Measurements from ENCODE around the gene KLHL40. TPM values are rescaled to one million over a fixed set of nuclear protein-coding genes. Genes with fewer than 3 reads are reported as not detected.

KLHL40 gene
- total and polyA plus RNA-seq, 3 experiments from 2014 or later, result not detected

DNA sequence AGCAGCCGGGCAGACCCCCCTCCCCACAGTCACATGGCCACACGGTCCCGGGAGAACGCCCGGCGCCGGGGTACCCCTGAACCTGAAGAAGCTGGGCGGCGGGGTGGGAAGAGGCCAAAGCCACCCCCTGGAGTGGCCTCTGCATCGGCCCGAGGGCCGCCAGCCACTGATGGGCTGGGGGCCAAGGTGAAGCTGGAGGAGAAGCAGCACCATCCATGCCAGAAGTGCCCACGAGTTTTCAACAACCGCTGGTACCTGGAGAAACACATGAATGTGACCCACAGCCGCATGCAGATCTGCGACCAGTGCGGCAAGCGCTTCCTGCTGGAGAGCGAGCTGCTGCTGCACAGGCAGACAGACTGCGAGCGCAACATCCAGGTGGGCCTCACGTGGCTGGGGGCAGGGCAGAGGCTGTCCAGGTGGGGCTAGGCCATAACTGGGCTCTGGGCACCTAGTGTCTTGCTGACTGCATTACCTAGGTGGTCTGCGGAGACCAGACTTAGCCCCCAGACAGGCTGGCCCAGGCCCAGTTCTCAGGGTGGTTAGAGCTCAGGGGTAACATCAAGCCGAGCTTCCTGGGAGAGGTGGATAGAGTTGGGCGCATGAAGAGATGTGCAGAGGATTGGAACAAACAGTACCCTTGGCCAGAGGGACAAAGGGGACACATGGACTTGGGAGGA, 25.7 kb upstream of the KLHL40 start:
- Histone ChIP-seq H3K27me3 (ENCODE audit: insufficient read depth, low read length, poor library complexity, severe bottlenecking) (no peaks in the 10 kb centered on the region), H3K9me3 (ENCODE audit: low read length) (no peaks in the 10 kb centered on the region), H3K27ac (ENCODE audit: low read depth, low read length) (no peak overlapping the region), H3K36me3 (ENCODE audit: insufficient read depth, low read length) (no peaks in the 10 kb centered on the region), H3K4me3 (ENCODE audit: low read length) (no peak overlapping the region), H3K4me1 (ENCODE audit: insufficient read depth, low read length) (peaks cover 3% of the 10 kb centered on the region)
- H3K9me3 Mint-ChIP-seq, result no peaks in the 10 kb centered on the region
- CTCF ChIA-PET, result no interaction called here
- peaks cover 0 to 8% (median 0%) of the 10 kb centered on the region in 3 donors for H3K4me1 Mint-ChIP-seq
- H3K4me3 Mint-ChIP-seq, result no peak overlapping the region
- peak overlapping the region in 3 of 8 donors; percentile 4 to 48 (median 25) for H3K27ac Mint-ChIP-seq
- DNase-seq, result no peak
- H3K36me3 Mint-ChIP-seq, result no peaks in the 10 kb centered on the region
- POLR2A ChIA-PET, result no interaction called here
- H3K27me3 Mint-ChIP-seq, result peaks cover 0 to 1% of the 10 kb centered on the region in 2 donors

- POLR2A ChIA-PET, result no interaction called here
- H3K27ac Mint-ChIP-seq, result peak overlapping the region in 3 of 8 donors; percentile 4 to 48 (median 25)
- H3K4me3 Mint-ChIP-seq, result no peak overlapping the region
- H3K36me3 ChIP-seq (ENCODE audit: insufficient read depth, low read length), result no peaks in the 10 kb centered on the region
- no peak overlapping the region for H3K27ac ChIP-seq (ENCODE audit: low read depth, low read length)
- CTCF ChIA-PET, result no interaction called here
- peaks cover 0 to 4% (median 0%) of the 10 kb centered on the region in 3 donors for H3K4me1 Mint-ChIP-seq
- no peaks in the 10 kb centered on the region for H3K4me1 ChIP-seq (ENCODE audit: insufficient read depth, low read length)
- H3K4me3 ChIP-seq (ENCODE audit: low read length), result no peak overlapping the region
- no peak for DNase-seq
- no peaks in the 10 kb centered on the region for H3K36me3 Mint-ChIP-seq
- peaks cover 0 to 1% of the 10 kb centered on the region in 2 donors for H3K27me3 Mint-ChIP-seq
- H3K9me3 ChIP-seq (ENCODE audit: low read length), result no peaks in the 10 kb centered on the region
- no peaks in the 10 kb centered on the region for H3K27me3 ChIP-seq (ENCODE audit: insufficient read depth, low read length, poor library complexity, severe bottlenecking)
- no peaks in the 10 kb centered on the region for H3K9me3 Mint-ChIP-seq
These were observed 25.1 kb upstream of the KLHL40 start for GRCh38 chr3:42660131-42660715.

- no peaks in the 10 kb centered on the region for H3K4me1 ChIP-seq (ENCODE audit: insufficient read depth, low read length)
- DNase-seq, result no peak
- Mint-ChIP-seq H3K27ac (no peak overlapping the region), H3K36me3 (no peaks in the 10 kb centered on the region), H3K4me3 (no peak overlapping the region), H3K9me3 (no peaks in the 10 kb centered on the region), H3K4me1 (peaks cover 0 to 3% (median 0%) of the 10 kb centered on the region in 3 donors), H3K27me3 (peaks cover 0 to 1% of the 10 kb centered on the region in 2 donors)
- H3K36me3 ChIP-seq (ENCODE audit: insufficient read depth, low read length), result no peaks in the 10 kb centered on the region
- POLR2A ChIA-PET, result no interaction called here
- H3K27me3 ChIP-seq (ENCODE audit: insufficient read depth, low read length, poor library complexity, severe bottlenecking), result no peaks in the 10 kb centered on the region
- H3K27ac ChIP-seq (ENCODE audit: low read depth, low read length), result no peak overlapping the region
- no peak overlapping the region for H3K4me3 ChIP-seq (ENCODE audit: low read length)
- CTCF ChIA-PET, result no interaction called here
- no peaks in the 10 kb centered on the region for H3K9me3 ChIP-seq (ENCODE audit: low read length)
These were observed 24.4 kb upstream of the KLHL40 start for GRCh38 chr3:42660898-42661297.

- ChIA-PET CTCF (no interaction called here), POLR2A (no interaction called here)
- Mint-ChIP-seq H3K4me1 (peaks cover 0 to 3% (median 0%) of the 10 kb centered on the region in 3 donors), H3K4me3 (no peak overlapping the region), H3K9me3 (no peaks in the 10 kb centered on the region), H3K27me3 (peaks cover 0 to 1% of the 10 kb centered on the region in 2 donors), H3K27ac (no peak overlapping the region), H3K36me3 (no peaks in the 10 kb centered on the region)
- Histone ChIP-seq H3K27ac (ENCODE audit: low read depth, low read length) (no peak overlapping the region), H3K4me1 (ENCODE audit: insufficient read depth, low read length) (no peaks in the 10 kb centered on the region), H3K27me3 (ENCODE audit: insufficient read depth, low read length, poor library complexity, severe bottlenecking) (no peaks in the 10 kb centered on the region), H3K9me3 (ENCODE audit: low read length) (no peaks in the 10 kb centered on the region), H3K4me3 (ENCODE audit: low read length) (no peak overlapping the region), H3K36me3 (ENCODE audit: insufficient read depth, low read length) (no peaks in the 10 kb centered on the region)
- no peak for DNase-seq
These were observed 23.7 kb upstream of the KLHL40 start for GRCh38 chr3:42661593-42662022.

- Mint-ChIP-seq H3K36me3 (no peaks in the 10 kb centered on the region), H3K4me3 (no peak overlapping the region), H3K27ac (no peak overlapping the region), H3K4me1 (peaks cover 0 to 3% (median 0%) of the 10 kb centered on the region in 3 donors), H3K27me3 (peaks cover 0 to 1% of the 10 kb centered on the region in 2 donors), H3K9me3 (peaks cover 0 to under 1% (median 0%) of the 10 kb centered on the region in 5 donors)
- H3K4me3 ChIP-seq (ENCODE audit: low read length), result no peak overlapping the region
- no peaks in the 10 kb centered on the region for H3K4me1 ChIP-seq (ENCODE audit: insufficient read depth, low read length)
- POLR2A ChIA-PET, result no interaction called here
- H3K27me3 ChIP-seq (ENCODE audit: insufficient read depth, low read length, poor library complexity, severe bottlenecking), result no peaks in the 10 kb centered on the region
- no peak overlapping the region for H3K27ac ChIP-seq (ENCODE audit: low read depth, low read length)
- H3K36me3 ChIP-seq (ENCODE audit: insufficient read depth, low read length), result no peaks in the 10 kb centered on the region
- CTCF ChIA-PET, result no interaction called here
- no peaks in the 10 kb centered on the region for H3K9me3 ChIP-seq (ENCODE audit: low read length)
- DNase-seq, result no peak
These were observed 23.1 kb upstream of the KLHL40 start for GRCh38 chr3:42662037-42662812.

GRCh38 chr3:42662813-42663535, 22.4 kb upstream of the KLHL40 start:
- Mint-ChIP-seq H3K4me1 (peaks cover 0 to 3% (median 0%) of the 10 kb centered on the region in 3 donors), H3K27me3 (peaks cover 0 to 3% of the 10 kb centered on the region in 2 donors)
- POLR2A ChIA-PET, result no interaction called here

GRCh38 chr3:42663581-42664437, 21.5 kb upstream of the KLHL40 start:
- peaks cover 0 to 2% (median 0%) of the 10 kb centered on the region in 5 donors for H3K9me3 Mint-ChIP-seq
- Histone ChIP-seq H3K4me1 (ENCODE audit: insufficient read depth, low read length) (no peaks in the 10 kb centered on the region), H3K9me3 (ENCODE audit: low read length) (no peaks in the 10 kb centered on the region), H3K36me3 (ENCODE audit: insufficient read depth, low read length) (no peaks in the 10 kb centered on the region), H3K4me3 (ENCODE audit: low read length) (no peak overlapping the region), H3K27me3 (ENCODE audit: insufficient read depth, low read length, poor library complexity, severe bottlenecking) (no peaks in the 10 kb centered on the region), H3K27ac (ENCODE audit: low read depth, low read length) (no peak overlapping the region)
- no peak for DNase-seq
- ChIA-PET POLR2A (no interaction called here), CTCF (no interaction called here)
- peaks cover 0 to 3% of the 10 kb centered on the region in 2 donors for H3K27me3 Mint-ChIP-seq
- no peaks in the 10 kb centered on the region for H3K36me3 Mint-ChIP-seq
- peaks cover 0 to 3% (median 0%) of the 10 kb centered on the region in 3 donors for H3K4me1 Mint-ChIP-seq
- H3K4me3 Mint-ChIP-seq, result no peak overlapping the region
- H3K27ac Mint-ChIP-seq, result peak overlapping the region in 1 of 8 donors; percentile 95

More at GRCh38 chr3:42662813-42663535, 22.4 kb upstream of the KLHL40 start:
- Mint-ChIP-seq H3K9me3 (peaks cover 0 to 2% (median 0%) of the 10 kb centered on the region in 5 donors), H3K36me3 (no peaks in the 10 kb centered on the region), H3K27ac (no peak overlapping the region), H3K4me3 (no peak overlapping the region)
- Histone ChIP-seq H3K27me3 (ENCODE audit: insufficient read depth, low read length, poor library complexity, severe bottlenecking) (no peaks in the 10 kb centered on the region), H3K27ac (ENCODE audit: low read depth, low read length) (no peak overlapping the region), H3K9me3 (ENCODE audit: low read length) (no peaks in the 10 kb centered on the region), H3K4me1 (ENCODE audit: insufficient read depth, low read length) (no peaks in the 10 kb centered on the region), H3K36me3 (ENCODE audit: insufficient read depth, low read length) (no peaks in the 10 kb centered on the region), H3K4me3 (ENCODE audit: low read length) (no peak overlapping the region)
- no peak for DNase-seq
- CTCF ChIA-PET, result no interaction called here

Measured in CD8-positive, alpha-beta memory T cell (primary cell).